HepG2 (cell line): ENCODE data around the gene YBX2. TPM values are rescaled to one million over a fixed set of nuclear protein-coding genes. Genes with fewer than 3 reads are reported as not detected.

Experiments used
- GTF3A ChIP-seq: sonication (generic); formaldehyde crosslinking; conservative IDR thresholded peaks from 2 replicates; pipeline ENCODE4 v1.4.0; 2020; ENCODE audit warnings: mild to moderate bottlenecking, missing genetic modification reagents
- POLR2AphosphoS5 ChIP-seq: IDR thresholded peaks from 2 replicates; pipeline ENCODE4 v1.6.1; 2012; ENCODE audit warnings: low read depth, low read length
- RXRA ChIP-seq: sonication (generic); formaldehyde crosslinking; IDR thresholded peaks from 2 replicates; pipeline ENCODE4 v1.5.1; 2020; ENCODE audit warnings: missing genetic modification reagents
- TARDBP ChIP-seq: sonication (generic); formaldehyde crosslinking; IDR thresholded peaks from 2 replicates; pipeline ENCODE4 v1.8.0; 2022; ENCODE audit warnings: mild to moderate bottlenecking, missing genetic modification reagents
- ZFYVE20 ChIP-seq: sonication (generic); formaldehyde crosslinking; IDR thresholded peaks from 2 replicates; pipeline ENCODE4 v1.8.0; 2023; ENCODE audit warnings: low read depth, mild to moderate bottlenecking, moderate library complexity, missing genetic modification reagents, borderline replicate concordance
- ZIK1 ChIP-seq: sonication (generic); formaldehyde crosslinking; IDR thresholded peaks from 2 replicates; pipeline ENCODE4 v1.5.0; 2020; ENCODE audit warnings: mild to moderate bottlenecking, low read depth, missing genetic modification reagents, borderline replicate concordance
- ZNF180 ChIP-seq: sonication (generic); formaldehyde crosslinking; IDR thresholded peaks from 2 replicates; pipeline ENCODE4 v1.4.0; 2020; ENCODE audit warnings: low read depth, missing genetic modification reagents, borderline replicate concordance
- ZNF331 ChIP-seq: sonication (generic); formaldehyde crosslinking; IDR thresholded peaks from 2 replicates; pipeline ENCODE4 v1.4.0; 2020; ENCODE audit warnings: missing genetic modification reagents
- ZNF382 ChIP-seq: sonication (generic); formaldehyde crosslinking; IDR thresholded peaks from 2 replicates; pipeline ENCODE4 v1.5.0; 2020; ENCODE audit warnings: missing genetic modification reagents, mild to moderate bottlenecking, borderline replicate concordance
- ZNF556 ChIP-seq: sonication (generic); formaldehyde crosslinking; IDR thresholded peaks from 2 replicates; pipeline ENCODE4 v1.4.0; 2020; ENCODE audit warnings: mild to moderate bottlenecking, missing genetic modification reagents, borderline replicate concordance
- ZNF589 ChIP-seq: sonication (generic); formaldehyde crosslinking; conservative IDR thresholded peaks from 2 replicates; pipeline ENCODE4 v1.8.0; 2022; ENCODE audit warnings: mild to moderate bottlenecking, moderate library complexity, missing genetic modification reagents
- ZNF850 ChIP-seq: sonication (generic); formaldehyde crosslinking; conservative IDR thresholded peaks from 2 replicates; pipeline ENCODE4 v1.9.0; 2021; ENCODE audit warnings: mild to moderate bottlenecking, missing genetic modification reagents
- ZSCAN12 ChIP-seq: sonication (generic); formaldehyde crosslinking; IDR thresholded peaks from 2 replicates; pipeline ENCODE4 v1.9.0; 2021; ENCODE audit warnings: mild to moderate bottlenecking, missing genetic modification reagents
- polyA plus RNA-seq, 8 experiments: library from polyadenylated mRNA; depleted of rRNA in 3 of 8; stranded (reverse) in 7 of 8; unstranded in 1 of 8; fragments of >200 nt; fragmentation: Illumina TruSeq in 4 of 8; extraction: Trizol in 4 of 8; gene quantifications; 2 replicates each; pipeline versions ENCODE4 v1.2.1 to v1.2.3, GENCODE V29; 2011 to 2016; ENCODE audit warnings: low read depth in 4 of 8, missing spikeins in 1 of 8, mixed read lengths in 1 of 8; ENCODE audit not compliant: insufficient read depth in 1 of 8
- total RNA-seq, 5 experiments: library from RNA; depleted of rRNA; stranded (reverse); fragments of >200 nt; fragmentation: Illumina TruSeq; extraction: Trizol; gene quantifications; 2 replicates each; pipeline ENCODE4 v1.2.3, GENCODE V29; 2016; ENCODE audit warnings: low read depth in 1 of 5
- TF ChIP-seq, protein P1 (sequence below): sonication (generic); formaldehyde crosslinking; IDR thresholded peaks from 2 replicates; pipeline ENCODE4 v1.4.0; 2020; ENCODE audit warnings: missing genetic modification reagents, borderline replicate concordance
- TF ChIP-seq, protein P2 (sequence below): sonication (generic); formaldehyde crosslinking; IDR thresholded peaks from 2 replicates; pipeline ENCODE4 v1.4.0; 2020; ENCODE audit warnings: missing genetic modification reagents
- TF ChIP-seq, protein P3 (sequence below): sonication (generic); formaldehyde crosslinking; IDR thresholded peaks from 2 replicates; pipeline ENCODE4 v1.8.0; 2022; ENCODE audit warnings: mild to moderate bottlenecking, missing genetic modification reagents, moderate library complexity
- TF ChIP-seq, protein P4 (sequence below): sonication (generic); formaldehyde crosslinking; conservative IDR thresholded peaks from 2 replicates; pipeline ENCODE4 v1.8.0; 2022; ENCODE audit warnings: mild to moderate bottlenecking, moderate library complexity, missing genetic modification reagents
- TF ChIP-seq, protein P5 (sequence below): IDR thresholded peaks from 2 replicates; pipeline ENCODE4 v1.6.1; 2016; ENCODE audit warnings: mild to moderate bottlenecking

The YBX2 gene
- total and polyA plus RNA-seq, 2 of the 13 experiments (the other 11 are each of a cell fraction or from before 2014, with no cell fraction given): 0.12 to 0.22 TPM

DNA sequence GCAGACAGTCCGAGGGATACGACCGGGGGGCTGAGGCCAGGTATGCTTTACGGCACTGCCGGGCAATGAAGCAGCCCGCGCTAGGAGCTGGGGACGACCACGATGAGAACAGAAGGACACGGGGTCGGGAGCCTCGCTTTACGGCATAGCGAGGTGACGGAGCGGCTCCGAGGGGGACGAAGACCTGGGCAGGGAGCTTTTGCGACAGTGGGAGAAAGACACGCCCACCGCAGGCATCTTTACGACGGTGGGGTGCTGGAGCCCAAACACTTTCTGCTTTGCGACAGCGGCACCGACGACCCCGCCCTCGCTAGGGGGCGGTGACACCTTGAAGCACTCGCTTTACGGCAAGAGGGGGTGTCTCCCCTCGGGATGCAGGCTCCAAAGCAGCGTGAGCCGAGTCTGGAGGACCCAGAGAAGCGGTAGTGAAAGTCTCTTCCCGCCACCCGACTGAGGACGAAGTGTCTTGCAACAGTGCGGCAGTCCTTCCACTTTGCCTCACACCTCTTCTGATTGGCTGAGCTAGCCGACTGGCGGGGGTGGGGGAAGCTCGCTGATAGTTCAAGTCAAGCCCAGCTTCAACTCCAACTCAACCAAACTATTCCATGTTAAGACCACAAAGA, 35.0 kb upstream of the YBX2 start (continued):
- TF ChIP-seq ZIK1 (CRISPR knock-in tag): 0 out of 2 replicates have a peak, but pooled peaks have one; percentile 40
- TF ChIP-seq, protein P1, sequence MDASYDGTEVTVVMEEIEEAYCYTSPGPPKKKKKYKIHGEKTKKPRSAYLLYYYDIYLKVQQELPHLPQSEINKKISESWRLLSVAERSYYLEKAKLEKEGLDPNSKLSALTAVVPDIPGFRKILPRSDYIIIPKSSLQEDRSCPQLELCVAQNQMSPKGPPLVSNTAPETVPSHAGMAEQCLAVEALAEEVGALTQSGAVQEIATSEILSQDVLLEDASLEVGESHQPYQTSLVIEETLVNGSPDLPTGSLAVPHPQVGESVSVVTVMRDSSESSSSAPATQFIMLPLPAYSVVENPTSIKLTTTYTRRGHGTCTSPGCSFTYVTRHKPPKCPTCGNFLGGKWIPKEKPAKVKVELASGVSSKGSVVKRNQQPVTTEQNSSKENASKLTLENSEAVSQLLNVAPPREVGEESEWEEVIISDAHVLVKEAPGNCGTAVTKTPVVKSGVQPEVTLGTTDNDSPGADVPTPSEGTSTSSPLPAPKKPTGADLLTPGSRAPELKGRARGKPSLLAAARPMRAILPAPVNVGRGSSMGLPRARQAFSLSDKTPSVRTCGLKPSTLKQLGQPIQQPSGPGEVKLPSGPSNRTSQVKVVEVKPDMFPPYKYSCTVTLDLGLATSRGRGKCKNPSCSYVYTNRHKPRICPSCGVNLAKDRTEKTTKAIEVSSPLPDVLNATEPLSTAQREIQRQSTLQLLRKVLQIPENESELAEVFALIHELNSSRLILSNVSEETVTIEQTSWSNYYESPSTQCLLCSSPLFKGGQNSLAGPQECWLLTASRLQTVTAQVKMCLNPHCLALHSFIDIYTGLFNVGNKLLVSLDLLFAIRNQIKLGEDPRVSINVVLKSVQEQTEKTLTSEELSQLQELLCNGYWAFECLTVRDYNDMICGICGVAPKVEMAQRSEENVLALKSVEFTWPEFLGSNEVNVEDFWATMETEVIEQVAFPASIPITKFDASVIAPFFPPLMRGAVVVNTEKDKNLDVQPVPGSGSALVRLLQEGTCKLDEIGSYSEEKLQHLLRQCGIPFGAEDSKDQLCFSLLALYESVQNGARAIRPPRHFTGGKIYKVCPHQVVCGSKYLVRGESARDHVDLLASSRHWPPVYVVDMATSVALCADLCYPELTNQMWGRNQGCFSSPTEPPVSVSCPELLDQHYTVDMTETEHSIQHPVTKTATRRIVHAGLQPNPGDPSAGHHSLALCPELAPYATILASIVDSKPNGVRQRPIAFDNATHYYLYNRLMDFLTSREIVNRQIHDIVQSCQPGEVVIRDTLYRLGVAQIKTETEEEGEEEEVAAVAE (CRISPR knock-in tag): no peak; the same call in none of the 2 replicates
- 0 out of 2 replicates have a peak, but pooled peaks have one; percentile 57 for TF ChIP-seq TARDBP
- peak; percentile 91; the same call in 1 of the 2 replicates for TF ChIP-seq ZNF556
- TF ChIP-seq ZNF850 (CRISPR knock-in tag): no peak
- peak; percentile 74; the same call in 1 of the 2 replicates for TF ChIP-seq ZNF589 (CRISPR knock-in tag)
- TF ChIP-seq ZFYVE20 (CRISPR knock-in tag): no peak
- TF ChIP-seq, protein P2, sequence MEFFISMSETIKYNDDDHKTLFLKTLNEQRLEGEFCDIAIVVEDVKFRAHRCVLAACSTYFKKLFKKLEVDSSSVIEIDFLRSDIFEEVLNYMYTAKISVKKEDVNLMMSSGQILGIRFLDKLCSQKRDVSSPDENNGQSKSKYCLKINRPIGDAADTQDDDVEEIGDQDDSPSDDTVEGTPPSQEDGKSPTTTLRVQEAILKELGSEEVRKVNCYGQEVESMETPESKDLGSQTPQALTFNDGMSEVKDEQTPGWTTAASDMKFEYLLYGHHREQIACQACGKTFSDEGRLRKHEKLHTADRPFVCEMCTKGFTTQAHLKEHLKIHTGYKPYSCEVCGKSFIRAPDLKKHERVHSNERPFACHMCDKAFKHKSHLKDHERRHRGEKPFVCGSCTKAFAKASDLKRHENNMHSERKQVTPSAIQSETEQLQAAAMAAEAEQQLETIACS (CRISPR knock-in tag): peak; percentile 39; the same call in 1 of the 2 replicates
- peak; percentile 31; the same call in 1 of the 2 replicates for TF ChIP-seq ZNF331 (CRISPR knock-in tag)
- TF ChIP-seq ZNF382 (CRISPR knock-in tag): no peak
- TF ChIP-seq, protein P3, sequence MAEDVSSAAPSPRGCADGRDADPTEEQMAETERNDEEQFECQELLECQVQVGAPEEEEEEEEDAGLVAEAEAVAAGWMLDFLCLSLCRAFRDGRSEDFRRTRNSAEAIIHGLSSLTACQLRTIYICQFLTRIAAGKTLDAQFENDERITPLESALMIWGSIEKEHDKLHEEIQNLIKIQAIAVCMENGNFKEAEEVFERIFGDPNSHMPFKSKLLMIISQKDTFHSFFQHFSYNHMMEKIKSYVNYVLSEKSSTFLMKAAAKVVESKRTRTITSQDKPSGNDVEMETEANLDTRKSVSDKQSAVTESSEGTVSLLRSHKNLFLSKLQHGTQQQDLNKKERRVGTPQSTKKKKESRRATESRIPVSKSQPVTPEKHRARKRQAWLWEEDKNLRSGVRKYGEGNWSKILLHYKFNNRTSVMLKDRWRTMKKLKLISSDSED (CRISPR knock-in tag): no peak
- peak; percentile 84 for TF ChIP-seq POLR2AphosphoS5
- peak; percentile 73 for TF ChIP-seq RXRA (CRISPR knock-in tag)
- TF ChIP-seq GTF3A: no peak
- TF ChIP-seq, protein P4, sequence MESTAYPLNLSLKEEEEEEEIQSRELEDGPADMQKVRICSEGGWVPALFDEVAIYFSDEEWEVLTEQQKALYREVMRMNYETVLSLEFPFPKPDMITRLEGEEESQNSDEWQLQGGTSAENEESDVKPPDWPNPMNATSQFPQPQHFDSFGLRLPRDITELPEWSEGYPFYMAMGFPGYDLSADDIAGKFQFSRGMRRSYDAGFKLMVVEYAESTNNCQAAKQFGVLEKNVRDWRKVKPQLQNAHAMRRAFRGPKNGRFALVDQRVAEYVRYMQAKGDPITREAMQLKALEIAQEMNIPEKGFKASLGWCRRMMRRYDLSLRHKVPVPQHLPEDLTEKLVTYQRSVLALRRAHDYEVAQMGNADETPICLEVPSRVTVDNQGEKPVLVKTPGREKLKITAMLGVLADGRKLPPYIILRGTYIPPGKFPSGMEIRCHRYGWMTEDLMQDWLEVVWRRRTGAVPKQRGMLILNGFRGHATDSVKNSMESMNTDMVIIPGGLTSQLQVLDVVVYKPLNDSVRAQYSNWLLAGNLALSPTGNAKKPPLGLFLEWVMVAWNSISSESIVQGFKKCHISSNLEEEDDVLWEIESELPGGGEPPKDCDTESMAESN: no peak; the same call in 1 of the 2 replicates
- TF ChIP-seq, protein P5, sequence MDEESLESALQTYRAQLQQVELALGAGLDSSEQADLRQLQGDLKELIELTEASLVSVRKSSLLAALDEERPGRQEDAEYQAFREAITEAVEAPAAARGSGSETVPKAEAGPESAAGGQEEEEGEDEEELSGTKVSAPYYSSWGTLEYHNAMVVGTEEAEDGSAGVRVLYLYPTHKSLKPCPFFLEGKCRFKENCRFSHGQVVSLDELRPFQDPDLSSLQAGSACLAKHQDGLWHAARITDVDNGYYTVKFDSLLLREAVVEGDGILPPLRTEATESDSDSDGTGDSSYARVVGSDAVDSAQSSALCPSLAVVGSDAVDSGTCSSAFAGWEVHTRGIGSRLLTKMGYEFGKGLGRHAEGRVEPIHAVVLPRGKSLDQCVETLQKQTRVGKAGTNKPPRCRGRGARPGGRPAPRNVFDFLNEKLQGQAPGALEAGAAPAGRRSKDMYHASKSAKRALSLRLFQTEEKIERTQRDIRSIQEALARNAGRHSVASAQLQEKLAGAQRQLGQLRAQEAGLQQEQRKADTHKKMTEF: peak; percentile 66; the same call in 1 of the 2 replicates
- TF ChIP-seq ZSCAN12 (CRISPR knock-in tag): no peak
- TF ChIP-seq ZNF180: no peak
